MM.1S (cell line): ENCODE data around the gene ISYNA1.

Experiments
- DNase-seq: peaks from one replicate; pipeline ENCODE4 v3.0.0-alpha.2; 2015
- H2AFZ ChIP-seq: fragments of 300-600 bp; sonication (generic); 2 replicates; pipeline ENCODE4 v1.6.0; 2016; ENCODE audit warnings: antibody characterized with exemption, low read length
- H3F3A ChIP-seq: fragments of 300-600 bp; sonication (generic); 2 replicates; pipeline ENCODE4 v1.6.1; 2016; ENCODE audit warnings: mild to moderate bottlenecking, antibody characterized with exemption, low read length, moderate library complexity, mixed read lengths; ENCODE audit not compliant: insufficient read depth
- H3K27ac ChIP-seq: fragments of 300-600 bp; sonication (generic); 2 replicates; pipeline ENCODE4 v1.5.1; 2016; ENCODE audit warnings: mild to moderate bottlenecking, low read length
- H3K27me3 ChIP-seq: fragments of 300-600 bp; sonication (generic); replicated peaks from 2 replicates; pipeline ENCODE4 v1.6.0; 2016; ENCODE audit warnings: low read length; ENCODE audit not compliant: insufficient read depth
- H3K36me3 ChIP-seq: fragments of 300-600 bp; sonication (generic); replicated peaks from 2 replicates; pipeline ENCODE4 v1.6.1; 2016; ENCODE audit warnings: mild to moderate bottlenecking, low read length, mixed read lengths; ENCODE audit not compliant: insufficient read depth
- H3K4me1 ChIP-seq: fragments of 300-600 bp; sonication (generic); 2 replicates; pipeline ENCODE4 v1.6.1; 2016; ENCODE audit warnings: low read length, mixed read lengths
- H3K4me2 ChIP-seq: fragments of 300-600 bp; sonication (generic); 2 replicates; pipeline ENCODE4 v1.6.0; 2016; ENCODE audit warnings: low read depth, low read length
- H3K4me3 ChIP-seq: fragments of 300-600 bp; sonication (generic); 2 replicates; pipeline ENCODE4 v1.5.1; 2016; ENCODE audit warnings: low read length, mixed read lengths
- H3K79me2 ChIP-seq: fragments of 300-600 bp; sonication (generic); 2 replicates; pipeline ENCODE4 v1.6.1; 2016; ENCODE audit warnings: mixed run types, low read length, mixed read lengths
- H3K9ac ChIP-seq: fragments of 300-600 bp; sonication (generic); 2 replicates; pipeline ENCODE4 v1.6.1; 2016; ENCODE audit warnings: low read length, mixed read lengths
- H3K9me2 ChIP-seq: fragments of 300-600 bp; sonication (generic); replicated peaks from 2 replicates; pipeline ENCODE4 v1.6.1; 2016; ENCODE audit warnings: mild to moderate bottlenecking, low read length, mixed read lengths; ENCODE audit not compliant: insufficient read depth
- H3K9me3 ChIP-seq: fragments of 300-600 bp; sonication (generic); replicated peaks from 2 replicates; pipeline ENCODE4 v1.6.1; 2016; ENCODE audit warnings: mild to moderate bottlenecking, low read length, mixed read lengths; ENCODE audit not compliant: insufficient read depth
- H4K20me1 ChIP-seq: fragments of 300-600 bp; sonication (generic); 2 replicates; pipeline ENCODE4 v1.6.1; 2016; ENCODE audit warnings: mild to moderate bottlenecking, low read length, moderate library complexity, mixed read lengths; ENCODE audit not compliant: insufficient read depth
- CTCF ChIP-seq: fragments of 300-600 bp; sonication (generic); IDR thresholded peaks from 2 replicates; pipeline ENCODE4 v1.5.1; 2016; ENCODE audit warnings: antibody characterized with exemption, low read length, mixed read lengths
- EZH2 ChIP-seq: fragments of 300-600 bp; sonication (generic); optimal IDR thresholded peaks from 2 replicates; pipeline ENCODE3; 2017; ENCODE audit warnings: low read depth, mild to moderate bottlenecking, antibody characterized with exemption, low read length, mixed read lengths
- EZH2phosphoT487 ChIP-seq: fragments of 300-600 bp; sonication (generic); IDR thresholded peaks from 2 replicates; pipeline ENCODE4 v1.6.1; 2018; ENCODE audit warnings: antibody characterized with exemption, low read length

Gene ISYNA1

GRCh38 chr19:18427743-18428113, 10.2 kb downstream of the ISYNA1 start:
- no peak overlapping the region for H3K9ac ChIP-seq
- no peak overlapping the region for H3K4me3 ChIP-seq
- H3F3A ChIP-seq: no peaks in the 10 kb centered on the region
- no peaks in the 10 kb centered on the region for H3K9me2 ChIP-seq
- no peak for DNase-seq
- no peak overlapping the region for H3K27ac ChIP-seq
- H3K36me3 ChIP-seq: no peaks in the 10 kb centered on the region
- no peak overlapping the region for H2AFZ ChIP-seq
- no peaks in the 10 kb centered on the region for H3K9me3 ChIP-seq
- no peaks in the 10 kb centered on the region for H3K79me2 ChIP-seq
- peaks cover 2% of the 10 kb centered on the region; the same call in 1 of the 2 replicates for H3K27me3 ChIP-seq
- H4K20me1 ChIP-seq: no peaks in the 10 kb centered on the region
- no peak for TF ChIP-seq CTCF
- TF ChIP-seq EZH2phosphoT487: no peak
- TF ChIP-seq EZH2: no peak
- H3K4me2 ChIP-seq: no peak overlapping the region
- peaks cover 4% of the 10 kb centered on the region; the same call in 1 of the 2 replicates for H3K4me1 ChIP-seq

GRCh38 chr19:18427080-18427742, 10.7 kb downstream of the ISYNA1 start:
- no peak overlapping the region for H3K4me3 ChIP-seq
- DNase-seq: no peak
- H3K27me3 ChIP-seq: no peaks in the 10 kb centered on the region
- H3K4me2 ChIP-seq: no peak overlapping the region
- no peak overlapping the region for H2AFZ ChIP-seq
- no peaks in the 10 kb centered on the region for H3F3A ChIP-seq
- H3K9me3 ChIP-seq: no peaks in the 10 kb centered on the region
- no peak overlapping the region for H3K9ac ChIP-seq
- TF ChIP-seq EZH2phosphoT487 (no peak), CTCF (no peak), EZH2 (no peak)
- H3K79me2 ChIP-seq: no peaks in the 10 kb centered on the region
- peaks cover 4% of the 10 kb centered on the region; the same call in 1 of the 2 replicates for H3K4me1 ChIP-seq
- no peak overlapping the region for H3K27ac ChIP-seq
- H3K9me2 ChIP-seq: no peaks in the 10 kb centered on the region
- H4K20me1 ChIP-seq: no peaks in the 10 kb centered on the region
- H3K36me3 ChIP-seq: no peaks in the 10 kb centered on the region

- DNase-seq: no peak
- TF ChIP-seq CTCF: no peak
- no peaks in the 10 kb centered on the region for H3K9me3 ChIP-seq
- H3K4me1 ChIP-seq: peaks cover 4% of the 10 kb centered on the region; the same call in 1 of the 2 replicates
- H3K27me3 ChIP-seq: no peaks in the 10 kb centered on the region
- no peak overlapping the region for H3K27ac ChIP-seq
- H3F3A ChIP-seq: no peaks in the 10 kb centered on the region
- no peaks in the 10 kb centered on the region for H3K79me2 ChIP-seq
- no peak overlapping the region for H3K9ac ChIP-seq
- no peaks in the 10 kb centered on the region for H3K36me3 ChIP-seq
- H4K20me1 ChIP-seq: no peaks in the 10 kb centered on the region
- H3K4me3 ChIP-seq: no peak overlapping the region
- no peaks in the 10 kb centered on the region for H3K9me2 ChIP-seq
- H2AFZ ChIP-seq: no peak overlapping the region
- H3K4me2 ChIP-seq: no peak overlapping the region
Observed at GRCh38 chr19:18426416-18426767, 11.5 kb downstream of the ISYNA1 start.
